SK-N-SH (cell line): Measurements from ENCODE around the gene TBC1D3B. TPM values are rescaled to one million over a fixed set of nuclear protein-coding genes. Genes with fewer than 3 reads are reported as not detected.
"Not testable (repeated sequence)": the region's sequence is repeated elsewhere in the genome, so short reads cannot be mapped to it uniquely, and the experiment has no call there.

Experiments used
- CTCF ChIA-PET: fragments of 300-600, 350-600 bp; formaldehyde crosslinking; extraction: SDS; loops from one replicate; lab custom pipeline; 2021; lab: Yijun Ruan, JAX
- POLR2A ChIA-PET: fragments of 350-600 bp; sonication (Branson Sonifier 250); formaldehyde crosslinking; extraction: SDS; loops from one replicate; lab custom pipeline; 2020; ENCODE audit warnings: antibody characterized with exemption, inconsistent platforms; lab: Yijun Ruan, JAX
- DNase-seq: peaks from one replicate; pipeline ENCODE4 v3.0.0; 2012
- H2AFZ ChIP-seq: fragments of 200-600 bp; sonication (generic); 2 replicates; pipeline ENCODE4 v1.8.1; 2016; ENCODE audit warnings: antibody characterized with exemption, mild to moderate bottlenecking, low read depth
- H3F3A ChIP-seq: fragments of 200-600 bp; sonication (generic); replicated peaks from 2 replicates; pipeline ENCODE3; 2016; ENCODE audit warnings: antibody characterized with exemption, mild to moderate bottlenecking; ENCODE audit not compliant: insufficient read depth
- H3K27ac ChIP-seq, 2 experiments: fragments of 200-500 bp in 1 of 2; fragments of 200-600 bp in 1 of 2; sonication (Bioruptor generic) in 1 of 2; sonication (generic), shearing (Covaris generic) in 1 of 2; 2 replicates each; pipeline versions ENCODE4 v1.5.1 to v1.6.1; 2014 to 2016; ENCODE audit warnings: low read depth in 2 of 2, inconsistent platforms in 1 of 2, low read length in 1 of 2, mild to moderate bottlenecking in 1 of 2, mixed read lengths in 1 of 2
- H3K27me3 ChIP-seq: fragments of 200-600 bp; sonication (generic), shearing (Covaris generic); 2 replicates; pipeline ENCODE4 v1.6.1; 2016; ENCODE audit warnings: mixed run types; ENCODE audit not compliant: insufficient read depth
- H3K36me3 ChIP-seq, 2 experiments: fragments of 200-500 bp in 1 of 2; fragments of 200-600 bp in 1 of 2; sonication (Bioruptor generic) in 1 of 2; sonication (generic) in 1 of 2; replicated peaks in 1 of 2; 2 replicates each; pipeline versions ENCODE3 to v1.5.1; 2014 to 2016; ENCODE audit warnings: low read length in 1 of 2, mild to moderate bottlenecking in 1 of 2; ENCODE audit not compliant: insufficient read depth in 2 of 2, control insufficient read depth in 1 of 2
- H3K4me1 ChIP-seq, 2 experiments: fragments of 200-500 bp in 1 of 2; fragments of 200-600 bp in 1 of 2; sonication (Bioruptor generic) in 1 of 2; sonication (generic), shearing (Covaris generic) in 1 of 2; 2 replicates each; pipeline versions ENCODE4 v1.5.1 to v1.6.1; 2014 to 2016; ENCODE audit warnings: low read depth in 1 of 2, low read length in 1 of 2, mixed run types in 1 of 2; ENCODE audit not compliant: insufficient read depth in 2 of 2, control insufficient read depth in 1 of 2
- H3K4me2 ChIP-seq: fragments of 200-600 bp; sonication (generic), shearing (Covaris generic); 2 replicates; pipeline ENCODE4 v1.6.1; 2017; ENCODE audit warnings: mixed run types
- H3K4me3 ChIP-seq, 2 experiments: fragments of 200-500 bp in 1 of 2; fragments of 200-600 bp in 1 of 2; sonication (Bioruptor generic) in 1 of 2; sonication (generic), shearing (Covaris generic) in 1 of 2; 2 replicates each; pipeline versions ENCODE4 v1.5.1 to v1.8.1; 2014 to 2016; ENCODE audit warnings: low read depth in 2 of 2, inconsistent platforms in 1 of 2, low read length in 1 of 2, mild to moderate bottlenecking in 1 of 2, mixed read lengths in 1 of 2, moderate library complexity in 1 of 2
- H3K79me2 ChIP-seq: fragments of 200-600 bp; sonication (generic); 2 replicates; pipeline ENCODE4 v1.8.1; 2017; ENCODE audit warnings: mild to moderate bottlenecking; ENCODE audit not compliant: insufficient read depth
- H3K9ac ChIP-seq: fragments of 200-600 bp; sonication (generic); 2 replicates; pipeline ENCODE4 v1.6.1; 2017; ENCODE audit warnings: mixed run types
- H3K9me2 ChIP-seq: fragments of 200-600 bp; sonication (generic); 2 replicates; pipeline ENCODE4 v1.6.1; 2017; ENCODE audit warnings: mixed run types
- H3K9me3 ChIP-seq: fragments of 200-600 bp; sonication (generic); 2 replicates; pipeline ENCODE4 v1.6.1; 2017; ENCODE audit warnings: mixed run types, mild to moderate bottlenecking, moderate library complexity
- H4K20me1 ChIP-seq: fragments of 200-600 bp; sonication (generic); 2 replicates; pipeline ENCODE4 v1.6.1; 2017; ENCODE audit warnings: mild to moderate bottlenecking, mixed run types; ENCODE audit not compliant: insufficient read depth
- ELF1 ChIP-seq: IDR thresholded peaks from 2 replicates; pipeline ENCODE4 v1.4.0; 2012
- FOSL2 ChIP-seq: IDR thresholded peaks from 2 replicates; pipeline ENCODE4 v1.4.0; 2012; ENCODE audit warnings: low read depth, mild to moderate bottlenecking, moderate library complexity, borderline replicate concordance
- FOXM1 ChIP-seq: IDR thresholded peaks from 2 replicates; pipeline ENCODE4 v1.4.0; 2012; ENCODE audit warnings: low read depth, mild to moderate bottlenecking
- GABPA ChIP-seq: IDR thresholded peaks from 2 replicates; pipeline ENCODE4 v1.4.0; 2012; ENCODE audit warnings: low read depth, mild to moderate bottlenecking
- GATA2 ChIP-seq: sonication (generic); formaldehyde crosslinking; IDR thresholded peaks from 2 replicates; pipeline ENCODE4 v1.5.0; 2020; ENCODE audit warnings: mild to moderate bottlenecking, missing genetic modification reagents
- RCOR1 ChIP-seq: fragments of 150-350 bp; IDR thresholded peaks from 2 replicates; pipeline ENCODE4 v1.6.1; 2017; ENCODE audit warnings: antibody characterized with exemption, low read length
- SMC3 ChIP-seq: IDR thresholded peaks from 2 replicates; pipeline ENCODE4 v1.6.1; 2012; ENCODE audit warnings: low read depth, low read length, improper control_type of control experiment
- TAF1 ChIP-seq: IDR thresholded peaks from 2 replicates; pipeline ENCODE4 v1.6.1; 2012; ENCODE audit warnings: low read depth, mild to moderate bottlenecking, low read length, moderate library complexity, borderline replicate concordance
- TEAD4 ChIP-seq: IDR thresholded peaks from 2 replicates; pipeline ENCODE4 v1.4.0; 2012; ENCODE audit warnings: mild to moderate bottlenecking, borderline replicate concordance; ENCODE audit not compliant: insufficient read depth
- YY1 ChIP-seq: IDR thresholded peaks from 2 replicates; pipeline ENCODE4 v1.4.0; 2012; ENCODE audit warnings: low read depth, mild to moderate bottlenecking
- WGBS: methylation state at CpG from one replicate; pipeline ENCODE4 v1.1.6; 2017; ENCODE audit warnings: low lambda C conversion rate; 5-methylcytosine and 5-hydroxymethylcytosine counted together
- polyA plus RNA-seq, 3 experiments: library from polyadenylated mRNA; depleted of rRNA; stranded (reverse); fragments of >200 nt; gene quantifications; 2 replicates each; pipeline ENCODE4 v1.2.3, GENCODE V29; 2012
- TF ChIP-seq, protein P1 (sequence below): IDR thresholded peaks from 2 replicates; pipeline ENCODE4; 2012
- TF ChIP-seq, protein P2 (sequence below): fragments of 150-350 bp; IDR thresholded peaks from 2 replicates; pipeline ENCODE4 v1.6.1; 2016; ENCODE audit warnings: mild to moderate bottlenecking, low read depth, low read length

Gene TBC1D3B
- polyA plus RNA-seq, 1 of the 3 experiments (the other 2 are of a cell fraction): 3.7 TPM

DNA sequence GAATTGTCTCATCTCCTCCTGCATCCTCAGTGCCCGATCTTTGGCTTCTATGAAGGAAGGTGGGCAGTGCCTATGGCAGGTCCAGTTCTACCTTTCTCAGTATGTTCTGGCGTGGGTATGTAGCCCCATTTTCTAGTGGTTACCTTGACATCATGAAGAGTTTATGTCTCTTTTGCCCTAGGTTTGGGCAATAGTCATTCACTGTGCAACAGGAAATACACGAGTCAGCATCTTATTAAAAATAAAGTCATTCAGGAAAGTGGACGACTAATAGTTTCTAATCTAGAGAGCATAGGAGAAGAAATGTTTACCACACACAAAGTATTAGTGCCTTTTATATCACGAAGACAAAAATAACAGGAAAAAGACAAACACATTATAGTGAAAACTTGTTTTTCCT, 13.6 kb upstream of the TBC1D3B start:
- H3K4me3 ChIP-seq, H3K4me1 ChIP-seq, H3K36me3 ChIP-seq, H3K79me2 ChIP-seq, H3F3A ChIP-seq, H3K4me2 ChIP-seq, H3K9me2 ChIP-seq, H2AFZ ChIP-seq, H4K20me1 ChIP-seq, H3K9me3 ChIP-seq, DNase-seq, H3K9ac ChIP-seq, POLR2A ChIA-PET, CTCF ChIA-PET, H3K27ac ChIP-seq: not testable (repeated sequence)
- 18% methylated on average over 4 of the region's 5 CpGs for WGBS
- peaks cover 32% of the 10 kb centered on the region for H3K27me3 ChIP-seq

DNA sequence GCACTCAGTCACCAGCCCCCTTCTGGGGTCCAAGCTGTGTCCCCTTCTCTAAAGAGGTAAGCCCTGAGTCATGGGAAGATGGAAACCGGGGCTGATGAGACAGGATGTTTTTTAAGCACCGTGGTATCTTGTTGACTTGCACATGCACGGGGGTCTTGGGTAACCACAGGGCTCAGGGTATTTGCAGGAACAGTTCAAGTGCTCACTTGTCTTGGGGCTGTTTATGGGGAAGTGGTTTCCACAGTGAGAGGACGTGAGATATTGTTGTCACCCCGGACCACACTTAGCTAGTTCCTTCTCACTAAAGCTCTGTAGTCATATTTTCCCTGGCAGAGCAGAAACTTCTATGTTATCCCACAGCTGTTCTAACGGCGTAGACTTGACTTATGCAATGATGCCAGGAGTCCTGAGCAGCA, 12.5 kb upstream of the TBC1D3B start:
- Histone ChIP-seq H4K20me1 (no peaks in the 10 kb centered on the region), H3K9ac (no peak overlapping the region), H3K4me3 (no peak overlapping the region), H3K27ac (no peak overlapping the region), H3K9me3 (no peaks in the 10 kb centered on the region), H3K4me2 (no peak overlapping the region), H3K9me2 (no peaks in the 10 kb centered on the region), H3K27me3 (peaks cover 41% of the 10 kb centered on the region), H3F3A (no peaks in the 10 kb centered on the region), H3K79me2 (no peaks in the 10 kb centered on the region), H3K4me1 (no peaks in the 10 kb centered on the region), H2AFZ (no peak overlapping the region), H3K36me3 (no peaks in the 10 kb centered on the region)
- TF ChIP-seq, protein P1, sequence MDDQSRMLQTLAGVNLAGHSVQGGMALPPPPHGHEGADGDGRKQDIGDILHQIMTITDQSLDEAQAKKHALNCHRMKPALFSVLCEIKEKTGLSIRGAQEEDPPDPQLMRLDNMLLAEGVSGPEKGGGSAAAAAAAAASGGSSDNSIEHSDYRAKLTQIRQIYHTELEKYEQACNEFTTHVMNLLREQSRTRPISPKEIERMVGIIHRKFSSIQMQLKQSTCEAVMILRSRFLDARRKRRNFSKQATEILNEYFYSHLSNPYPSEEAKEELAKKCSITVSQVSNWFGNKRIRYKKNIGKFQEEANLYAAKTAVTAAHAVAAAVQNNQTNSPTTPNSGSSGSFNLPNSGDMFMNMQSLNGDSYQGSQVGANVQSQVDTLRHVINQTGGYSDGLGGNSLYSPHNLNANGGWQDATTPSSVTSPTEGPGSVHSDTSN: no peak
- TF ChIP-seq FOXM1: no peak
- TF ChIP-seq TEAD4: no peak
- TF ChIP-seq SMC3: no peak
- TF ChIP-seq FOSL2: no peak
- no peak for TF ChIP-seq TAF1
- no peak for TF ChIP-seq RCOR1
- TF ChIP-seq ELF1: no peak
- no peak for TF ChIP-seq GATA2 (CRISPR knock-in tag)
- TF ChIP-seq, protein P2, sequence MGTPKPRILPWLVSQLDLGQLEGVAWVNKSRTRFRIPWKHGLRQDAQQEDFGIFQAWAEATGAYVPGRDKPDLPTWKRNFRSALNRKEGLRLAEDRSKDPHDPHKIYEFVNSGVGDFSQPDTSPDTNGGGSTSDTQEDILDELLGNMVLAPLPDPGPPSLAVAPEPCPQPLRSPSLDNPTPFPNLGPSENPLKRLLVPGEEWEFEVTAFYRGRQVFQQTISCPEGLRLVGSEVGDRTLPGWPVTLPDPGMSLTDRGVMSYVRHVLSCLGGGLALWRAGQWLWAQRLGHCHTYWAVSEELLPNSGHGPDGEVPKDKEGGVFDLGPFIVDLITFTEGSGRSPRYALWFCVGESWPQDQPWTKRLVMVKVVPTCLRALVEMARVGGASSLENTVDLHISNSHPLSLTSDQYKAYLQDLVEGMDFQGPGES: no peak
- TF ChIP-seq GABPA: no peak
- TF ChIP-seq YY1: no peak
- ChIA-PET CTCF (no interaction called here), POLR2A (no interaction called here)
- WGBS: 7% methylated on average over 7 of the region's 7 CpGs
- no peak for DNase-seq

DNA sequence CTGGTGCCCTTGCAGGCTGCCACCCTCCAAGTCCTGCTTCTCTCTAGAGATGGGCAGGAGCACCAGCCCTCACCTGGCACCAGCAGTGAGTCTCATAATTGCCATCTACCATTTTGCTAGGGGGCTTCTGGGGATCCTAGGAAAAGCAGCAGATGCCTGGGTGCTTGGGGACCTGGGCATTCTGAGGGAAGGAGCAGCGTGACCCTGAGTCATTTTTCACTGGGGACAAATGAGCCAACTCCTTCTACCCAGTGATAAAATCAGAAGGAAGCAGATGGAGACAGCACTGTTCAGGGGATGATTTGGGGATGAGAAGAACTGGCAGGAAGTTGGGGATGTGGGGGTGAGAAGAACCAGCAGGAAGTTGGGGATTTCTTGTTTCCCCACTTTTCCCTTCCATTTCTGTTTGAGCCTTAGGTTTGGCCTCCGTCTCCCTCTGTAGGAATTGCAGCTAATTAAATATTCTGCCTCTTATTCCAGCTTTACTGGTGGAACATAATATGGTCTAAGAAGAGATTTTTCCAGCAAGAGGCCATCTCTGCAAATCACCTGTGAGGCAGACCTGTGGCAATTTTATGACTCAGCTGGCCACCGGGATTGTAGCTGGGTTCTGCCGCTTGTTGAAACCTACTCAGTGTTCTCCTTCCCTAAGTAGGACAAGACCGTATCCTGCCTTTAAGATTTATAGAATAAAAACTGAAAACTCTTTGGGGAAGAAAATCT, 11.7 kb upstream of the TBC1D3B start:
- H3K4me2 ChIP-seq, H3K27ac ChIP-seq, H3K9ac ChIP-seq, H2AFZ ChIP-seq, H3K36me3 ChIP-seq, H3F3A ChIP-seq, H4K20me1 ChIP-seq, H3K4me3 ChIP-seq, H3K4me1 ChIP-seq, DNase-seq, H3K9me3 ChIP-seq, H3K79me2 ChIP-seq, POLR2A ChIA-PET, H3K9me2 ChIP-seq: not testable (repeated sequence)
- H3K27me3 ChIP-seq: peaks cover 48% of the 10 kb centered on the region
- CTCF ChIA-PET: interaction anchor here (1.4 kb wide), 1 partner anchor 39 kb away, joined by 5 read pairs; no protein-coding TSS in a partner anchor
- WGBS: 34% methylated on average over 5 of the region's 5 CpGs

GRCh38 chr17:36186810-36187763, 10.7 kb upstream of the TBC1D3B start:
- H3K9me3 ChIP-seq, H4K20me1 ChIP-seq, H3K4me2 ChIP-seq, H3F3A ChIP-seq, H3K4me1 ChIP-seq, H3K9me2 ChIP-seq, H3K9ac ChIP-seq, DNase-seq, H3K4me3 ChIP-seq, H3K36me3 ChIP-seq, H3K79me2 ChIP-seq, H3K27ac ChIP-seq, H2AFZ ChIP-seq, POLR2A ChIA-PET: not testable (repeated sequence)
- WGBS: 20% methylated on average over 13 of the region's 13 CpGs
- CTCF ChIA-PET: interaction anchor here (1.4 kb wide), 1 partner anchor 38 kb away, joined by 5 read pairs; no protein-coding TSS in a partner anchor
- H3K27me3 ChIP-seq: peaks cover 58% of the 10 kb centered on the region
